Prostate gland (tissue), 2 donors: Measurements from ENCODE around the gene TAF11L14.

Experiments
- POLR2A ChIP-seq: fragments of 450-650 bp; IDR thresholded peaks from one replicate; pipeline ENCODE4 v1.6.1; 2016; ENCODE audit warnings: antibody characterized with exemption, mild to moderate bottlenecking
- POLR2AphosphoS5 ChIP-seq: sonication (generic); formaldehyde crosslinking; IDR thresholded peaks from one replicate; pipeline ENCODE4 v1.6.1; 2017; ENCODE audit warnings: antibody characterized with exemption
- TF ChIP-seq, protein P1 (sequence below), 4 experiments: fragments of 200-600 bp in 2 of 4; fragments of 450-650 bp in 2 of 4; sonication (generic) in 2 of 4; IDR thresholded peaks; 1 replicate in 3 of 4; 2 replicates in 1 of 4; pipeline ENCODE4 v1.5.1; 2016 to 2019; ENCODE audit warnings: antibody characterized with exemption in 4 of 4, mild to moderate bottlenecking in 2 of 4, moderate library complexity in 2 of 4

DNA sequence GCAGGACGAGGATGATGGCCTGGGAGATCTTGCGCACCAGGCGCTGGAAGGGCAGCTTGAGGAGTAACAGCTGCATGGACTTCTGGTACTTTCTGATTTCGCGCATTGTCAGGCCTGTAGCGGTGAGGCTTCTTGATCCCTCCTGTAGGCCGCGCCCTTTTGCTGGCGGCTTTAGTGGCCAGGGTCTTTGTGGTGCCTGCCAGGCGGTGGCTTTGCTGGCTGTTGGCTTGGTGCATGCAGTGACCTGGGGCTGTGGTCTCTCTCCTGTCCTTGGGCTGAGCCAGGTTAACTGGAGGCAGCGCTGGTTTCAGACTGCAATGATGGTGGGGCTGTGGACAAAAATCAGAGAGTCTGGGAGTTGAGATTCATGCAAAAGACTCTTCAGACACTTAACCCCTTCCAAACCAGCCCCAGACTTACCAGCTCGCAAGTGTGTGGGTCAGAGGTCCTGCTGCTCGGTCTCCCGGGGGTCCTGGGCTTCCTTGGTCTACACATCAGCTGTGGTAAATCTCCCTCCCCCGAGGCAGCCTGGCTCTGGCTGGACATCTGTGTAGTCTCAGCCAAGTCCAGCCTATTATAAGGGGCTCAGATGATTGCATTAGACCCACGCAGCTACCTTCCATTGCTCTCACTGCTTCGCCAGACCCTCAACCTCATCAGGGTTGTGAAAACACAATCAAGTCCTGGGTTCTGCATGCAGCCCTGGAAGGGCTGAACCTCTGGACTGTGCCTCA is 19.2 kb upstream of the TAF11L14 start:
- TF ChIP-seq, protein P1, sequence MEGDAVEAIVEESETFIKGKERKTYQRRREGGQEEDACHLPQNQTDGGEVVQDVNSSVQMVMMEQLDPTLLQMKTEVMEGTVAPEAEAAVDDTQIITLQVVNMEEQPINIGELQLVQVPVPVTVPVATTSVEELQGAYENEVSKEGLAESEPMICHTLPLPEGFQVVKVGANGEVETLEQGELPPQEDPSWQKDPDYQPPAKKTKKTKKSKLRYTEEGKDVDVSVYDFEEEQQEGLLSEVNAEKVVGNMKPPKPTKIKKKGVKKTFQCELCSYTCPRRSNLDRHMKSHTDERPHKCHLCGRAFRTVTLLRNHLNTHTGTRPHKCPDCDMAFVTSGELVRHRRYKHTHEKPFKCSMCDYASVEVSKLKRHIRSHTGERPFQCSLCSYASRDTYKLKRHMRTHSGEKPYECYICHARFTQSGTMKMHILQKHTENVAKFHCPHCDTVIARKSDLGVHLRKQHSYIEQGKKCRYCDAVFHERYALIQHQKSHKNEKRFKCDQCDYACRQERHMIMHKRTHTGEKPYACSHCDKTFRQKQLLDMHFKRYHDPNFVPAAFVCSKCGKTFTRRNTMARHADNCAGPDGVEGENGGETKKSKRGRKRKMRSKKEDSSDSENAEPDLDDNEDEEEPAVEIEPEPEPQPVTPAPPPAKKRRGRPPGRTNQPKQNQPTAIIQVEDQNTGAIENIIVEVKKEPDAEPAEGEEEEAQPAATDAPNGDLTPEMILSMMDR (IDR thresholded peaks at IDR 0.05), result no peak
- TF ChIP-seq POLR2AphosphoS5 (no peak), POLR2A (no peak)
